Stomach (tissue), 4 donors: ENCODE results near the gene NQO1.

ENCODE experiments used
- POLR2A ChIP-seq, 4 donors: fragments of 450-650 bp; IDR thresholded peaks; one replicate each; pipeline ENCODE4 v1.6.1; 2016; ENCODE audit warnings: antibody characterized with exemption in 4 of 4, control low read depth in 2 of 4, mild to moderate bottlenecking in 1 of 4, moderate library complexity in 1 of 4
- POLR2AphosphoS5 ChIP-seq, 3 donors: sonication (generic); formaldehyde crosslinking; IDR thresholded peaks; one replicate each; pipeline ENCODE4 v1.6.1; 2016; ENCODE audit warnings: antibody characterized with exemption in 3 of 3
- TF ChIP-seq, protein P1 (sequence below), 7 experiments: fragments of 450-650 bp in 4 of 7; fragments of 200-600 bp in 3 of 7; sonication (generic) in 3 of 7; IDR thresholded peaks; one replicate each; pipeline ENCODE4 v1.5.1; 2016 to 2019; ENCODE audit warnings: antibody characterized with exemption in 7 of 7, control low read depth in 2 of 7, mild to moderate bottlenecking in 1 of 7

DNA sequence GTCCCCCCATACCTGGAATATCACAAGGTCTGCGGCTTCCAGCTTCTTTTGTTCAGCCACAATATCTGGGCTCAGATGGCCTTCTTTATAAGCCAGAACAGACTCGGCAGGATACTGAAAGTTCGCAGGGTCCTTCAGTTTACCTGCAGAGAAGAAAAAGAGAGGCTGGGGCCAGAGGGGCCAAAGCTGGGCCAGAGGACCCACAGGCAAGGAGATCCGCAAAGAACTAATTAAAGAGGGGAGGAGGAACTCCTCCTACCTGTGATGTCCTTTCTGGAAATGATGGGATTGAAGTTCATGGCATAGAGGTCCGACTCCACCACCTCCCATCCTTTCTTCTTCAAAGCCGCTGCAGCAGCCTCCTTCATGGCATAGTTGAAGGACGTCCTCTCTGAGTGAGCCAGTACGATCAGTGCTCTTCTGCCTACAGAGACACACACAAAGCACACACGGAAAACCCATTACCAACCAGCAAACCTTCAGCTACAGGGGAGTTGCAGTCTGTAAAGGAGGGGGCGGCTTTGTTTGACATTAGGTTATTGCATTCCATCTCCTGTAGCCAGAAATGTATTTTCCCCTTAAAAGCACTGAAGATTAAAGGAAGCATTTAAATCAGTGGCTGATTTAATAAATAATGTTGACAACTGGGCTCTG, 8.1 kb downstream of the NQO1 start:
- TF ChIP-seq POLR2A (IDR thresholded peaks at IDR 0.05): no peak
- TF ChIP-seq, protein P1, sequence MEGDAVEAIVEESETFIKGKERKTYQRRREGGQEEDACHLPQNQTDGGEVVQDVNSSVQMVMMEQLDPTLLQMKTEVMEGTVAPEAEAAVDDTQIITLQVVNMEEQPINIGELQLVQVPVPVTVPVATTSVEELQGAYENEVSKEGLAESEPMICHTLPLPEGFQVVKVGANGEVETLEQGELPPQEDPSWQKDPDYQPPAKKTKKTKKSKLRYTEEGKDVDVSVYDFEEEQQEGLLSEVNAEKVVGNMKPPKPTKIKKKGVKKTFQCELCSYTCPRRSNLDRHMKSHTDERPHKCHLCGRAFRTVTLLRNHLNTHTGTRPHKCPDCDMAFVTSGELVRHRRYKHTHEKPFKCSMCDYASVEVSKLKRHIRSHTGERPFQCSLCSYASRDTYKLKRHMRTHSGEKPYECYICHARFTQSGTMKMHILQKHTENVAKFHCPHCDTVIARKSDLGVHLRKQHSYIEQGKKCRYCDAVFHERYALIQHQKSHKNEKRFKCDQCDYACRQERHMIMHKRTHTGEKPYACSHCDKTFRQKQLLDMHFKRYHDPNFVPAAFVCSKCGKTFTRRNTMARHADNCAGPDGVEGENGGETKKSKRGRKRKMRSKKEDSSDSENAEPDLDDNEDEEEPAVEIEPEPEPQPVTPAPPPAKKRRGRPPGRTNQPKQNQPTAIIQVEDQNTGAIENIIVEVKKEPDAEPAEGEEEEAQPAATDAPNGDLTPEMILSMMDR (IDR thresholded peaks at IDR 0.05): no peak
- no peak for TF ChIP-seq POLR2AphosphoS5 (IDR thresholded peaks at IDR 0.05)
